Measurements from ENCODE around the gene IP6K3.

Gene IP6K3

GRCh38 chr6:33702345-33702977, 44.2 kb downstream of the IP6K3 start:
- peak; percentile 33 for DNase-seq

DNA sequence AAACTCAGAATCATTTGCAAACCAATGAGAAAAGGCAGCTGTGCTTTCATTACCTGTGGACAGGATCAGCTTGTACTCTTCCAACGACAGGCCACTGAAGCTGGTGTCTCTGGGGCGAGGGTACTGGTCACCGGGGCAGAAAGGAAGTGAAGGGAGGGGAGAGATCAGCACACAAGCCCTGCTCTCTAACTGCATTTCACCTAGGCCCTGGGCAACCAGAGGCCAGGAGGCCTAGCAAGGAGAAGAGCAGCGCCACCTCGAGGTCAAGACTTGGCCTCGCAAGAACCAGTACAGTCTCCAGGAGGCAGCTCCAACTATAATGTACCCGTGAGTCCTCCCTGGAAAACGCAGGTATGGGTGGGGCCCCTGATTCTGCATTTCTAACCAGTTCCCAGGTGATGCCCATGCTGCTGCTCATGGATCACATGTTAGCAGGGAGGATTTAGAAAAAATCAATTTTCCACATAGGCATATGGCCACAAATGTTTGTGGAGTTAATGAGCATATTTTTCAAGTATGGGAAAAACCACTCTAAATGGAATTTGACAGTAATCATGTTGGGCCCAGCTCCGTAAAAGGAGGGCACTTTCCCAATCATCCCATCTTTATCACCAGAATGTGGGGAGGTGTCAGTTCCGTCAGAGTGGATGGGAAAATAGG, 46.2 kb downstream of the IP6K3 start:
- peak; percentile 85 for DNase-seq

- no peak for DNase-seq
Observed at GRCh38 chr6:33699739-33700138, 47.0 kb downstream of the IP6K3 start.

DNA sequence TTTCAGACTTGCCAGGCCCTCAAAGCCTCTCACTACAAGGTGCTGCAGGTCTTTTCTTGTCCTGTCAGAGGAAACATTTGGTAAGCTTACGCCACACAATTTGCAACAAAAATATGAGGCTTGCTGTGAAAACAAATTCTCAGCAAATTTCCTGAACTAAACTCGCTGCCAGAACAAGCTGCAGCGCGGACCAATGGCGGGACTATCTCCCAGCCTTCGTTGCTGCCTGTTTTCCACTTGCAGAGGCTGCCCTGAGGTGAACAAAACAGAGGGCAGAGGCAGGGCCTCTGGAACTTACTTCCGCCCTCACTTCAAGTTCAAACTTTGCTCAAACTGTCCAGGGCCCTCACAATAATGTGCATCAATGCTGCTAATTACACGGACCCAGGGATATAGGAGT, 47.6 kb downstream of the IP6K3 start:
- DNase-seq, result no peak

DNA sequence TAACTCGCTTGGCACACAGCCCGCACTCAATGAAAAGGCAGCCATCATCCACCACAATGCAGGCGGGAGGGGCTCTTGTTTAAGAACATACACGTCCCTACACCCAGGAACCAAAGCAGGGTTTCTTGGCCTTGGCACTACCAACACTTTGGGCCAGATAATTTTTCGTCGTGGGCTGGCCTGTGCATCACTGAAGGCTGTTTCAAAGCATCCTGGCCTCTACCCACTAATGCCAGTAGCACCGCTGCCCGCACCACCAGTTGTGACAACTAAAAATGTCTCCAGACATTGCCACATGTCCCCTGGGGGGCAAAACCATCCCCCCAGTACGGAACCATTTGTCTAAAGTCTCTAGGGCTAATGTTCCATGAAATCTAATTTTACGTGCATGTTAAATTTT, 48.2 kb downstream of the IP6K3 start:
- DNase-seq, result peak; percentile 34

DNA sequence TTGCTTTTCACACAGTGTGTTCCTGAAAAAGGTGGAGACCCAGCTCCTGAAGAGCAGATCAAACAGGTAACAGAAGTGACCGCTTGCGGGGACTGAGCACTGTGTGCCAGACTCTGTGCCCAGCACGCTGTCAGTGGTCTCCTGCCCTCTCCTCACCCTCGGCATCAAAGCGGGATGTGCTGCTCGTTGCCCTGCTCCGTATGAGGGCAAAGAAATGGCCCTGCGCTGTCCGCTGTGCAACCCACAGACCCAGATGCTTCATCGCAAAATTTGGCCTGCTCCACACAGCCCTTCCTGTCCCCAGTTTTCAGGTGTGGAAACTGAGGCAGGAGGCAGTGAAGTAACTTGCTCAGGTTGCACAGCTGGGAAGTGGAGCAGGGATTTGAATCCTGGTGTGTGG, 48.9 kb downstream of the IP6K3 start:
- DNase-seq, result no peak

- DNase-seq, result peak; percentile 66
Observed at GRCh38 chr6:33696548-33697518, 49.9 kb downstream of the IP6K3 start.

GRCh38 chr6:33696076-33696475, 50.6 kb downstream of the IP6K3 start:
- no peak for DNase-seq

DNA sequence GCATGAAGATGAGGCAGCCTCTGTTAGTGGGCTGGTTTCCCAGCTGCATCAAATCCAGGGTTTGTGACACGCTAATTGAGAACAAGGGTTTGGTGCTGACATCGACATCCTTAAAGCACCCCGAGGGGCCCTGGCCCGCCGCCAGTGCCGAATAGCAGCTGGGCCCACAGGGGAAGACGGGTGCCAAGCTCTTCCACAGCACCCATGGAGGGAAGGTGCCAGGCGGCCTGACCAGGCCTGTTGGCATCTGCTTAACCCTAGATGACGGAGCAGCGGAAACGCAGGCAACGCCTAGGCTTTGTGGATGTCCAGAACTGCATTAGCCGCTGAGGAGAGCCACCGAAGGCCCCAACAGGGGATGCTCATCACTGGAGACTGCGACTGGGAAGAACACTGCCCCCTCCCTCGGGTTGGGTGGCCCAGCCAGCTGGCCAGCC, 51.2 kb downstream of the IP6K3 start:
- no peak for DNase-seq

DNA sequence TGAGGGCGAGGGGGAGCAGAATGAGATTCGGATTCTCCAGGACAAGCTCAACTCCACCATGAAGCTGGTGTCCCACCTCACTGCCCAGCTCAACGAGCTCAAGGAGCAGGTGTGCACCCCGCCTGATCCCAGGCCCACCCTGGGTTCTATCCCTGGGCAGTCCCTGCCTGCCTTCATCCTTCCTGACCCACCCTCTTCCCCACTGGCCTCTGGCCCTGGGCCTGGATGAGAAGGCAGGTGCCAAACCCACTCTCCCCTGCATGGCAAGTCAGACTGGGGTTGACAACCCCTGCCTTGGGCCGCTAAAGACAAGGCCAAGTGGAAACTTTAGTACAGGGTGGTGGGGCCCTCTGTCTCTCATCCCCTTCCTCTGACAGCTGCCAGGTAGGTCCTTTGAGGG, 51.7 kb downstream of the IP6K3 start:
- no peak for DNase-seq

DNA sequence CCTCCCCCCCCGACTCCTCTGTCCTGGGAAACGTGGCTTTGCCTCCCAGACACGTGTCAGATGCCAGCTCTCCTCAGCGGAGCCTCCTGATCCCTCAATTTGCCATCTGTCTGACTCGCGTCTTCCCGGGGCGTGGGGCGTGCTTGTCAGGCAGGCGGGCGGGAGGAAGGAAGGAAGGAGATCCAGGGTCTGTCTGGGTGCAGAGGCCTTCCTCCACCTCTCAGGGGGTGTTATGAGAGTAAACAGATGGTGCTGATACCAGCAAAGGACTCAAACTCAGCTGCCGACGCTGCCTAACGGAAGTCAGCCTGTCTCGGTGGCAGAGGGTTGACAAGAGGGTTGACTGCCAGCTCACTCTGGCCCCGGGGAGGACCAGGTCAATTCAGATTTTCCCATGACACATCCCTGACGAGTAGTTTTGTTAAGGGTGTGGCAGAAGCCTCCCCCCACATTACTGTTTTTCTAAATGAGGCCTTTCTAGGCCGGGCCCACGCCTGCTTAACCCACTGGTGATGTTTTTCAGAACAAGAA, 52.2 kb downstream of the IP6K3 start:
- peak; percentile 80 for DNase-seq

DNA sequence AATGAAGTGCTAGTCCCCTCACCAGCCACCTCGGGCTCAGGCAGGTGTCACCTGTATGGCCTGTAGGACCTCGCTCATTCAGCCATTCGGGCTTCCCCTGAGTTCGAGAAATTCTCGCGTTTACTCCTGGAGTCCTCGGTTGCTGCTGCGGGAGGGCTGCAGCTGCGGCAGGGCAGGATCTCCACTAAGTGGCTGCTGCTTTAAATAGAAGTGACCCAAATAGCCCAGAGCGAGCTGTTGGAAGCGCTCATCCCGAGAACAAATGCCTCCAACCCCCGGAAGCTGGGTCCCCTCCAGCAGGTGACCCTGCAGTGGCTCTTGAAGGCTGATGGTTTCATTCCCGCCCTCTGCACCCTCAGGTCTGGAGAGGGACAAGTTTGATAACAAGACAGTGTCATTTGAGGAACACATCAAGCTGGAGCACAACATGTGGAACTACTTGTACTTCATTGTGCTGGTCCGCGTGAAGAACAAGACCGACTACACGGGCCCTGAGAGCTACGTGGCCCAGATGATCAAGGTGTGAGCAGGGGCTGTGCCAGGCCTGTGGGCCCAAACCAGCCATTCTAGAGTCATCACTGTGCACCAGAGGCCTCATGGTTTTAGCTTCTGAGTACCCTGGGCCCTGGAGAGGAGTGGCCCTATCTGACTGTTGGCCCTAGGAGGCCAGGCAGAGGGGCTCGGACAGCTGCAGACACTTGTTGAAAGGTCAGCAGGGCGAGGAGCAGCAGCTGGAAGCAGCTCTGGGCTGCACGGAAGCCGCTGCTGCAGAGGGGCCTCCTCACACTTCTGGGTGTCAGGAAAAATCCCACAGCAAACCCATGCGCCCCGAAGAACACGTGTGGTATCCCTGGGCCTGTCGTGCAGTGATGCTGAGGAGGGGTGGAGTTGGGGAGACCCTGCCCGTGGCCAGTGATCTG, 53.3 kb downstream of the IP6K3 start:
- DNase-seq, result no peak

DNA sequence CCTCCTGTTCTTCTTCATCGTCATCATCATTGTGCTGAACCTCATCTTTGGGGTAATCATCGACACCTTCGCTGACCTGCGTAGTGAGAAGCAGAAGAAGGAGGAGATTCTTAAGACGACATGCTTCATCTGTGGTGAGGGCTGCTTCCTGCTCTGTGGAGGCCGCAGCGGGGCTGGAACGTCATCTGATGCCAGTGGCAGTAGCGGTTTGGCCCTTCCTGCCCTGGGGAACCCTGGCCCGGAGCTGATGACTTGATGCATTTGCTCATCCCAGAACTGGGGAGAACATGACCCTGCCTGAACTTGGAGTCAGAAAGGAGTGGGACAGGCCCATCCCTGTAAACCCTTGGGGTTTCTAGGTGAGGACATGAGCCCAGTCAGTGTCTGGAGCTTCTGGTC, 53.9 kb downstream of the IP6K3 start:
- DNase-seq, result peak; percentile 73

- no peak for DNase-seq
Observed at GRCh38 chr6:33692078-33692759, 54.5 kb downstream of the IP6K3 start.

GRCh38 chr6:33691456-33692077, 55.1 kb downstream of the IP6K3 start:
- no peak for DNase-seq

DNA sequence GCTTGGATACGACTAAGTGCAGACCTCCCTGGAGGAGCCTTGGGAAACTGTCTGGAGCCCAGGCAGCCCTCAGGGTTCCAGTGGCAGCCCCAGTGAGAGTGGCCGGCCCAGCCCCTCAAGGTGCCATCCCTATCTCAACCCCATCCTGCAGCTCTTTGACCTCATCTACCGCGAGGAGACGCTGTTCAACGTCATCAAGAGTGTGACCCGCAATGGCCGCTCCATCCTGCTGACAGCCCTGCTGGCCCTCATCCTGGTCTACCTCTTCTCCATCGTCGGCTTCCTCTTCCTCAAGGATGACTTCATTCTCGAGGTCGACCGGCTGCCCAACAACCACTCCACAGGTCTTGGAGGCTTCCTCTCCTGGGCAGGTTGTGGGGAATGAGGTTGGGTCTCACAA, 55.9 kb downstream of the IP6K3 start:
- DNase-seq, result no peak

DNA sequence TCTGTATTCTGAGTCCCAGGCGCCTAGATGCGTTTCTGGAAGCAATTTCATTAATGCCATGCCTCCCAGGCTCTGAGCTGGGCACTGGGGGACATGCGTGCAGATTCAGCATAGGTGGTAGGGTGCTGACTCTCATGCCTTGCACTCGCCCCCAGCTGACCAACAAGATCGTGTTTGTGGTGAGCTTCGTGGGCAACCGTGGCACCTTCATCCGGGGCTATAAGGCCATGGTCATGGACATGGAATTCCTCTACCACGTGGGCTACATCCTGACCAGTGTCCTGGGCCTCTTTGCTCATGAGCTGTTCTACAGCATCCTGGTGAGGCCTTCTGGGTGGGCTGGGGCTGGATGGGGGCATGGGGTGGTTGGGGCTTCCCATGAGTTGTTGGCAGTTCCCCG, 56.8 kb downstream of the IP6K3 start:
- DNase-seq, result no peak

- no peak for DNase-seq
Observed at GRCh38 chr6:33689148-33689494, 57.6 kb downstream of the IP6K3 start.

- no peak for DNase-seq
Observed at GRCh38 chr6:33688451-33689147, 58.1 kb downstream of the IP6K3 start.

GRCh38 chr6:33688006-33688405, 58.7 kb downstream of the IP6K3 start:
- no peak for DNase-seq

All from CD4-positive, alpha-beta T cell treated with Interleukin-17A for 4 hours (primary cell).